CD4-positive, alpha-beta T cell (primary cell): ENCODE measurements around the gene ZNF385B. TPM values are rescaled to one million over a fixed set of nuclear protein-coding genes. Genes with fewer than 3 reads are reported as not detected.

ENCODE experiments used
- ATAC-seq: fragments of 200-7000 bp; cut with Tn5 transposase; one replicate; pipeline ENCODE4 v1.10.0; 2022; ENCODE audit warnings: mild to moderate bottlenecking; ENCODE audit not compliant: poor library complexity
- CTCF ChIA-PET: fragments of 350-600 bp; sonication (Branson Sonifier 250); formaldehyde crosslinking; loops from one replicate; lab custom pipeline; 2021; ENCODE audit warnings: antibody characterized with exemption, inconsistent platforms; lab: Charles Lee
- POLR2A ChIA-PET: fragments of 350-600 bp; sonication (Branson Sonifier 250); formaldehyde crosslinking; loops from one replicate; lab custom pipeline; 2021; ENCODE audit warnings: antibody characterized with exemption, inconsistent platforms; lab: Charles Lee
- DNase-seq, 14 experiments: peaks; one replicate each; pipeline ENCODE4 v3.0.0-alpha.2; 2013 to 2020; ENCODE audit warnings: mixed read lengths in 2 of 14
- H3K27ac ChIP-seq, 2 donors: one replicate each; pipeline versions ENCODE4 v1.5.1 to v1.7.0; 2013; ENCODE audit warnings: low read length in 2 of 2, low read depth in 1 of 2, mild to moderate bottlenecking in 1 of 2
- H3K27me3 ChIP-seq, 2 experiments: 1 replicate in 1 of 2; 2 replicates in 1 of 2; pipeline versions ENCODE4 v1.6.1 to v1.7.0; 2013; ENCODE audit warnings: low read length in 2 of 2, control low read depth in 1 of 2, mild to moderate bottlenecking in 1 of 2, moderate library complexity in 1 of 2; ENCODE audit not compliant: insufficient read depth in 2 of 2, control insufficient read depth in 1 of 2
- H3K36me3 ChIP-seq: one replicate; pipeline ENCODE4 v1.6.1; 2013; ENCODE audit warnings: low read length, control low read depth; ENCODE audit not compliant: insufficient read depth
- H3K4me1 ChIP-seq: one replicate; pipeline ENCODE4 v1.6.1; 2013; ENCODE audit warnings: low read length, control low read depth; ENCODE audit not compliant: insufficient read depth
- H3K4me3 ChIP-seq: one replicate; pipeline ENCODE4 v1.5.1; 2013; ENCODE audit warnings: mild to moderate bottlenecking, low read length, moderate library complexity
- H3K9me3 ChIP-seq, 2 experiments: 1 replicate in 1 of 2; 2 replicates in 1 of 2; pipeline versions ENCODE4 v1.6.1 to v1.7.0; 2013; ENCODE audit warnings: low read length in 2 of 2, mild to moderate bottlenecking in 2 of 2, control low read depth in 1 of 2, moderate library complexity in 1 of 2; ENCODE audit not compliant: control insufficient read depth in 1 of 2, insufficient read depth in 1 of 2
- H3K27ac Mint-ChIP-seq: one replicate; pipeline ENCODE4 v1.8.0; 2020; ENCODE audit warnings: mixed read lengths
- H3K27me3 Mint-ChIP-seq: one replicate; pipeline ENCODE4 v1.8.0; 2021; ENCODE audit warnings: mixed read lengths
- H3K36me3 Mint-ChIP-seq: one replicate; pipeline ENCODE4 v1.8.0; 2021; ENCODE audit warnings: low read depth, mixed read lengths
- H3K4me1 Mint-ChIP-seq: one replicate; pipeline ENCODE4 v1.8.0; 2021; ENCODE audit warnings: low read depth, mixed read lengths
- H3K4me3 Mint-ChIP-seq: one replicate; pipeline ENCODE4 v1.8.0; 2020; ENCODE audit warnings: mild to moderate bottlenecking, mixed read lengths
- H3K9me3 Mint-ChIP-seq: one replicate; pipeline ENCODE4 v1.8.0; 2020; ENCODE audit warnings: mixed read lengths
- intact Hi-C, 2 experiments: fragments of 100-400 bp; cut with DNase I in 1 of 2; cut with micrococcal nuclease in 1 of 2; formaldehyde crosslinking; loops; one replicate each; pipeline versions ENCODE4 v1.15.1 to v1.9.0; 2023 to 2025; cut with DNase I, micrococcal nuclease
- total RNA-seq, 174 experiments: library from RNA in 2 of 174; stranded (reverse) in 2 of 174; gene quantifications; one replicate each; pipeline ENCODE4 v1.2.3 and lab custom pipeline; 2021 to 2026
- TF ChIP-seq, protein P1 (sequence below): fragments of 200-600 bp; IDR thresholded peaks from one replicate; pipeline ENCODE4 v1.8.0; 2022; ENCODE audit warnings: antibody characterized with exemption, mild to moderate bottlenecking

The ZNF385B gene
- total RNA-seq, 2 experiments from 2014 or later = not detected

DNA sequence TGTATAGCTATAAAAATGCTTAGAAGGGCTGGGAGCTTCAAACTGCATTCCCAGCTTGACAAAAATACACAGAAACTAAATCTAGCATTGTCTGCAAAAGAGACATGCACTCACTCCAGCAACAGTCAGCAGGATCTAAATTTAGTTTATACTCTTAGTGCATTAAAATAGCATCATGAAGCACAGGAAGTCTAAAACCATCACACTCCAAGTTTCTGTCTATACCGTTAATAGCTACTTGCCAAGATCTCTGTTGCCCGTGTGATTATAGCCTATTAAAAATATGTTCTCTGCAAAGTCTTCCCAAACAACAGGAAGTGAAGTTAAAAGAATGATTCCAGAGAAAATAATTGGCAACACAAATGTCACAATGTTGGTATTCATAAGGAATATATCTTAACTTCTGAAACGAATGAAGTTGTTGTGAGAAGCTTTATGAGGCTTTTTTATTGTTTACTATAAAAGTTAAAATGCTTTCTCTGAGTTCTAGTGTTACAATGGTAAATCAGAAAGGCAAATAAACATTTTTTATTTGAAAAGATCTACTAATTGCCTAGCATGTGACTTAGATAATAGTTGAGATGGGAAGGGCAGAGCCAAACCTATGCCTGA, 184.2 kb downstream of the ZNF385B start:
- TF ChIP-seq, protein P1, sequence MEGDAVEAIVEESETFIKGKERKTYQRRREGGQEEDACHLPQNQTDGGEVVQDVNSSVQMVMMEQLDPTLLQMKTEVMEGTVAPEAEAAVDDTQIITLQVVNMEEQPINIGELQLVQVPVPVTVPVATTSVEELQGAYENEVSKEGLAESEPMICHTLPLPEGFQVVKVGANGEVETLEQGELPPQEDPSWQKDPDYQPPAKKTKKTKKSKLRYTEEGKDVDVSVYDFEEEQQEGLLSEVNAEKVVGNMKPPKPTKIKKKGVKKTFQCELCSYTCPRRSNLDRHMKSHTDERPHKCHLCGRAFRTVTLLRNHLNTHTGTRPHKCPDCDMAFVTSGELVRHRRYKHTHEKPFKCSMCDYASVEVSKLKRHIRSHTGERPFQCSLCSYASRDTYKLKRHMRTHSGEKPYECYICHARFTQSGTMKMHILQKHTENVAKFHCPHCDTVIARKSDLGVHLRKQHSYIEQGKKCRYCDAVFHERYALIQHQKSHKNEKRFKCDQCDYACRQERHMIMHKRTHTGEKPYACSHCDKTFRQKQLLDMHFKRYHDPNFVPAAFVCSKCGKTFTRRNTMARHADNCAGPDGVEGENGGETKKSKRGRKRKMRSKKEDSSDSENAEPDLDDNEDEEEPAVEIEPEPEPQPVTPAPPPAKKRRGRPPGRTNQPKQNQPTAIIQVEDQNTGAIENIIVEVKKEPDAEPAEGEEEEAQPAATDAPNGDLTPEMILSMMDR = no peak
- Histone ChIP-seq H3K27ac (no peak overlapping the region), H3K27me3 (no peaks in the 10 kb centered on the region), H3K4me3 (no peak overlapping the region), H3K4me1 (no peaks in the 10 kb centered on the region), H3K36me3 (no peaks in the 10 kb centered on the region), H3K9me3 (no peaks in the 10 kb centered on the region)
- ATAC-seq = no peak
- Mint-ChIP-seq H3K27ac (no peak overlapping the region), H3K4me3 (no peak overlapping the region), H3K9me3 (no peaks in the 10 kb centered on the region), H3K4me1 (no peaks in the 10 kb centered on the region), H3K27me3 (peaks cover 5% of the 10 kb centered on the region), H3K36me3 (no peaks in the 10 kb centered on the region)
- DNase-seq = no peak
- intact Hi-C loops = no loop called here
- ChIA-PET CTCF (no interaction called here), POLR2A (no interaction called here)

- Histone ChIP-seq H3K4me3 (no peak overlapping the region), H3K36me3 (no peaks in the 10 kb centered on the region), H3K27ac (no peak overlapping the region), H3K9me3 (no peaks in the 10 kb centered on the region), H3K27me3 (no peaks in the 10 kb centered on the region), H3K4me1 (no peaks in the 10 kb centered on the region)
- ChIA-PET POLR2A (no interaction called here), CTCF (no interaction called here)
- Mint-ChIP-seq H3K36me3 (no peaks in the 10 kb centered on the region), H3K27ac (no peak overlapping the region), H3K4me3 (no peak overlapping the region), H3K9me3 (no peaks in the 10 kb centered on the region), H3K4me1 (no peaks in the 10 kb centered on the region), H3K27me3 (peaks cover 5% of the 10 kb centered on the region)
- intact Hi-C loops = no loop called here
- TF ChIP-seq, protein P1 = no peak
- DNase-seq (no peak), ATAC-seq (no peak)
Measured at GRCh38 chr2:179675435-179675834, 186.0 kb downstream of the ZNF385B start.

DNA sequence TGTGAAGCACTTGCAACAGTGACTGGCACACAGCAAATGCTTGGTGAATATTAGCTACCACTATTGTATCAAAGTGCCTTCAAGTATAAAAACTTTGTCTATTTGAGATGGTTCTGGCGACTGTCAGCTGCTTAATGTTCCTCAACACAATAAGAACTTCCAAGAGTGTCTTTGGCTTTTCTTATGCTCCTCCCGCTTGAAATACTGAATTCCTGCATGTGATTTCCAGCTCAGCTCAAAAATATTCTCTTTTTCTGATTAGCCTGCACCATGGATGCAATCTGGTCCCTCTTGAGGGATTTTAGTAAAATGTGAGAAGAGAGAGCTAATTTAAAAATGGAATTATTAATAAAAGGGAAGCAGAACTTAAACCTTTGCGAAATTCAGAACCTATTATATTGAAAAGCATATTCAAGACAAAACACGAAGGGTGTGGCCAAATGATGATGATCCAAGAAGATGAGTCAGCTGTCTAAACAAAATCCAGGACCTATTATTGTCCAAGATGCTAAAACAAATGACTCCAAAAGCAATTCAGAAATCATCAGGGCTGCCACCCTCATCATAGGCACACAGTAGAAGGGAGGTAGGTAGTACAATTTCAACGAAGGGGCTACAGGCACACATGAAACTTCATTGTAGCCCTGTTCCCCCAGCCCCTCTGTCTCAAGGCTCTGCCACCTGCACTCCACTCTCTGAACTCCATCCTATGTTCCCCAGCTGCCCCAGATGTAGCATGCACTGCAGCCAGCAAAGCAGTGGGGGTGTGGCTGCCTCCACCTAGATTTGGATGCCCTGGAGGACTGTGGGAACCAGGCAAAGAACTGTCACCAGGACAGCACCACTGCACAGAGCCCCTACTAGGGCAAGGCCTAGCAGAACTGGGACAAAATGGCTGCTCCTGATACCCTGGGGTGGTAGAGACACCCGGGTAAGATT, 190.1 kb downstream of the ZNF385B start:
- H3K36me3 Mint-ChIP-seq = no peaks in the 10 kb centered on the region
- Histone ChIP-seq H3K4me1 (no peaks in the 10 kb centered on the region), H3K36me3 (no peaks in the 10 kb centered on the region), H3K4me3 (no peak overlapping the region), H3K27me3 (no peaks in the 10 kb centered on the region), H3K27ac (no peak overlapping the region), H3K9me3 (peaks cover 0 to 5% of the 10 kb centered on the region in 2 experiments)
- H3K27ac Mint-ChIP-seq = no peak overlapping the region
- H3K4me3 Mint-ChIP-seq = no peak overlapping the region
- no peak for ATAC-seq
- ChIA-PET CTCF (interaction anchor here (0.6 kb wide), 1 partner anchor 9 kb away, joined by 3 read pairs; no protein-coding TSS in a partner anchor), POLR2A (no interaction called here)
- no peaks in the 10 kb centered on the region for H3K9me3 Mint-ChIP-seq
- TF ChIP-seq, protein P1 = no peak
- peaks cover 5% of the 10 kb centered on the region for H3K27me3 Mint-ChIP-seq
- intact Hi-C loops = no loop called here
- DNase-seq = no peak
- no peaks in the 10 kb centered on the region for H3K4me1 Mint-ChIP-seq
